ENCODE data around the gene LASP1.
"Not testable (repeated sequence)": the region's sequence is repeated elsewhere in the genome, so short reads cannot be mapped to it uniquely, and the experiment has no call there.

Gene LASP1

GRCh38 chr17:38906460-38907228 is 36.8 kb downstream of the LASP1 start:
- H3K4me3 ChIP-seq (ENCODE audit: low read depth, low read length): no peak overlapping the region

- no peak overlapping the region for H3K4me3 ChIP-seq (ENCODE audit: low read depth, low read length)
Observed at GRCh38 chr17:38907930-38908675, 38.2 kb downstream of the LASP1 start.

GRCh38 chr17:38908676-38909181 is 38.9 kb downstream of the LASP1 start:
- H3K4me3 ChIP-seq (ENCODE audit: low read depth, low read length): no peak overlapping the region

- H3K4me3 ChIP-seq (ENCODE audit: low read depth, low read length): no peak overlapping the region
Observed at GRCh38 chr17:38910325-38910724, 40.5 kb downstream of the LASP1 start.

- H3K4me3 ChIP-seq (ENCODE audit: low read depth, low read length): no peak overlapping the region
Observed at GRCh38 chr17:38911081-38911730, 41.3 kb downstream of the LASP1 start.

- not testable (repeated sequence) for H3K4me3 ChIP-seq (ENCODE audit: low read depth, low read length)
Observed at GRCh38 chr17:38911731-38912081, 41.8 kb downstream of the LASP1 start.

GRCh38 chr17:38912221-38912813 is 42.5 kb downstream of the LASP1 start:
- H3K4me3 ChIP-seq (ENCODE audit: low read depth, low read length): no peak overlapping the region

- H3K4me3 ChIP-seq (ENCODE audit: low read depth, low read length): no peak overlapping the region
Observed at GRCh38 chr17:38914741-38915638, 45.1 kb downstream of the LASP1 start.

GRCh38 chr17:38915639-38915995 is 45.8 kb downstream of the LASP1 start:
- H3K4me3 ChIP-seq (ENCODE audit: low read depth, low read length): no peak overlapping the region

- H3K4me3 ChIP-seq (ENCODE audit: low read depth, low read length): no peak overlapping the region
Observed at GRCh38 chr17:38916771-38917170, 46.9 kb downstream of the LASP1 start.

GRCh38 chr17:38917259-38917658 is 47.4 kb downstream of the LASP1 start:
- H3K4me3 ChIP-seq (ENCODE audit: low read depth, low read length): no peak overlapping the region

GRCh38 chr17:38918129-38918913 is 48.5 kb downstream of the LASP1 start:
- no peak overlapping the region for H3K4me3 ChIP-seq (ENCODE audit: low read depth, low read length)

- no peak overlapping the region for H3K4me3 ChIP-seq (ENCODE audit: low read depth, low read length)
Observed at GRCh38 chr17:38918916-38919315, 49.1 kb downstream of the LASP1 start.

- H3K4me3 ChIP-seq (ENCODE audit: low read depth, low read length): no peak overlapping the region
Observed at GRCh38 chr17:38919316-38920078, 49.6 kb downstream of the LASP1 start.

GRCh38 chr17:38920374-38921291 is 50.8 kb downstream of the LASP1 start:
- no peak overlapping the region for H3K4me3 ChIP-seq (ENCODE audit: low read depth, low read length)

GRCh38 chr17:38921756-38922411 is 52.0 kb downstream of the LASP1 start:
- H3K4me3 ChIP-seq (ENCODE audit: low read depth, low read length): no peak overlapping the region

GRCh38 chr17:38922538-38923297 is 52.9 kb downstream of the LASP1 start:
- H3K4me3 ChIP-seq (ENCODE audit: low read depth, low read length): no peak overlapping the region

Data from iPS-11a (cell line).